ENCODE results near the gene EPSTI1. TPM values are rescaled to one million over a fixed set of nuclear protein-coding genes. Genes with fewer than 3 reads are reported as not detected.

Gene EPSTI1
- total RNA-seq, 1 donor from 2014 or later, result not detected

- Mint-ChIP-seq H3K4me3 (no peak overlapping the region), H3K36me3 (ENCODE audit: low read depth) (no peaks in the 10 kb centered on the region), H3K9me3 (peaks cover 5% of the 10 kb centered on the region), H3K27me3 (ENCODE audit: low read depth) (peaks cover 2% of the 10 kb centered on the region), H3K4me1 (no peaks in the 10 kb centered on the region), H3K27ac (ENCODE audit: unreplicated experiment) (no peak overlapping the region)
- TF ChIP-seq, protein P1, sequence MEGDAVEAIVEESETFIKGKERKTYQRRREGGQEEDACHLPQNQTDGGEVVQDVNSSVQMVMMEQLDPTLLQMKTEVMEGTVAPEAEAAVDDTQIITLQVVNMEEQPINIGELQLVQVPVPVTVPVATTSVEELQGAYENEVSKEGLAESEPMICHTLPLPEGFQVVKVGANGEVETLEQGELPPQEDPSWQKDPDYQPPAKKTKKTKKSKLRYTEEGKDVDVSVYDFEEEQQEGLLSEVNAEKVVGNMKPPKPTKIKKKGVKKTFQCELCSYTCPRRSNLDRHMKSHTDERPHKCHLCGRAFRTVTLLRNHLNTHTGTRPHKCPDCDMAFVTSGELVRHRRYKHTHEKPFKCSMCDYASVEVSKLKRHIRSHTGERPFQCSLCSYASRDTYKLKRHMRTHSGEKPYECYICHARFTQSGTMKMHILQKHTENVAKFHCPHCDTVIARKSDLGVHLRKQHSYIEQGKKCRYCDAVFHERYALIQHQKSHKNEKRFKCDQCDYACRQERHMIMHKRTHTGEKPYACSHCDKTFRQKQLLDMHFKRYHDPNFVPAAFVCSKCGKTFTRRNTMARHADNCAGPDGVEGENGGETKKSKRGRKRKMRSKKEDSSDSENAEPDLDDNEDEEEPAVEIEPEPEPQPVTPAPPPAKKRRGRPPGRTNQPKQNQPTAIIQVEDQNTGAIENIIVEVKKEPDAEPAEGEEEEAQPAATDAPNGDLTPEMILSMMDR (conservative IDR thresholded peaks at IDR 0.05), result no peak
- DNase-seq (ENCODE audit: low read depth, low spot score), result no peak
Measured at GRCh38 chr13:42929886-42930535, 62.0 kb downstream of the EPSTI1 start.

DNA sequence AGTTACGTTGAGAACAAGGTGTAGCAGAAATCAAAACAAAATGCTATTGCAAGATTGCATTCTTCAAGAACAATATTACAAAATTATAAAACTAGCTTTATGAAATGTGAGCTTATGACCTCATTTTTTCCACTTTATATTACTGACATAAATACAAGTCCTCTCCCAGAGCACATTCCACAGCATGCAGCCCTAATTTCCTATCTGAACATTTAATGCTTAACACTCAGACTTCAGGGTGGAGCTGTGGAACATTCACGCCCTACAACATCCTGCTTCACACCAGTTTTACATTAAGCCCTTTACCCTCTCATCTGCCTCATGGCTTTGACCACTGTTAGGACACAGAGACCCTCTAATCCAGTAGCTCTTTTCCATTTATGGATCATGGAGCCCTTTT is 65.5 kb downstream of the EPSTI1 start:
- Mint-ChIP-seq H3K4me3 (no peak overlapping the region), H3K27ac (ENCODE audit: unreplicated experiment) (no peak overlapping the region)
- TF ChIP-seq, protein P1 (conservative IDR thresholded peaks at IDR 0.05), result no peak

DNA sequence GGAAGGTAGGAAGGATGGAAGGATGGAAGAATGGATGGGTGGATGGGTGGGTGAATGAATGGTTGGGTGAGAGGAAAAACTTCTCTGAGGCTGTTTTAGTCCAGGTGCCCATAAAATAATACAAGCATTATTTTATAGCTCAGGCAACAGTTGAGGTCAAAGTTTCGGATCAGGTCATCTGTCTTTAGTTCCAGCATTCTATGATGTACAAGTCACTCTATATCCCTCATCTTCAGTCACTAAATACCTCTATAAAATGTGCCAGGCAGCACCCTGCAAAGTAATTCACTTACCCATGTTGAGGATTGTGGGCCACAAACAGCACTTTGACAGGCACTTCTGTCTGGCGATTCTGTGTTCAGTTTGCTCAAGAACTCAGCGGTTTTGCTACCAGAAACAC is 66.0 kb downstream of the EPSTI1 start:
- H3K36me3 Mint-ChIP-seq (ENCODE audit: low read depth), result no peaks in the 10 kb centered on the region
- no peak overlapping the region for H3K4me3 Mint-ChIP-seq
- no peaks in the 10 kb centered on the region for H3K27me3 Mint-ChIP-seq (ENCODE audit: low read depth)
- H3K27ac Mint-ChIP-seq (ENCODE audit: unreplicated experiment), result no peak overlapping the region
- DNase-seq (ENCODE audit: low read depth, low spot score), result no peak
- TF ChIP-seq, protein P1 (conservative IDR thresholded peaks at IDR 0.05), result no peak
- peaks cover 5% of the 10 kb centered on the region for H3K9me3 Mint-ChIP-seq
- H3K4me1 Mint-ChIP-seq, result no peaks in the 10 kb centered on the region

More for the DNA sequence above, 65.5 kb downstream of the EPSTI1 start:
- peaks cover 5% of the 10 kb centered on the region for H3K9me3 Mint-ChIP-seq
- H3K27me3 Mint-ChIP-seq (ENCODE audit: low read depth), result no peaks in the 10 kb centered on the region
- H3K36me3 Mint-ChIP-seq (ENCODE audit: low read depth), result no peaks in the 10 kb centered on the region
- H3K4me1 Mint-ChIP-seq, result no peaks in the 10 kb centered on the region
- no peak for DNase-seq (ENCODE audit: low read depth, low spot score)

DNA sequence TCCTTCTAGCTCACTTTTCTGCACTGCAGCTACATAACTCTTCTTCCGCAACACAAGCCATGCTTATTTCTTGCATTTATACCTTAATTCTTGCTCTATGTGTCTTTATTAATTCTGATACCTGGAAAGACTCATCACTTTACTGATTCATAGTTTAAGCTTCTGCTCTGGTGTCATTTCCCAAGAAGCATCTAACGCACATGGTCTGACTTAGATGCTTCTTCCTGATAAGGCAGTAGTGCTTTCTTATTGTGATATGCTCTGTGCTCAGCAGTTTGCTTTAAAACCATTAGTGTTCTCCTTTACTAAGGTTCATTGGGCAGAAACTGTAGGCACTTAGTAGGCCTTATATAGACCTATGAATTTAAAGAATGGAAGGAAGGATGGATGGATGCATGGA is 66.4 kb downstream of the EPSTI1 start:
- Mint-ChIP-seq H3K9me3 (peaks cover 5% of the 10 kb centered on the region), H3K4me3 (no peak overlapping the region)

GRCh38 chr13:42924344-42924743 is 67.7 kb downstream of the EPSTI1 start:
- no peaks in the 10 kb centered on the region for H3K27me3 Mint-ChIP-seq (ENCODE audit: low read depth)
- peaks cover 4% of the 10 kb centered on the region for H3K9me3 Mint-ChIP-seq
- H3K4me1 Mint-ChIP-seq, result no peaks in the 10 kb centered on the region
- H3K36me3 Mint-ChIP-seq (ENCODE audit: low read depth), result no peaks in the 10 kb centered on the region
- no peak overlapping the region for H3K27ac Mint-ChIP-seq (ENCODE audit: unreplicated experiment)
- DNase-seq (ENCODE audit: low read depth, low spot score), result no peak
- TF ChIP-seq, protein P1 (conservative IDR thresholded peaks at IDR 0.05), result no peak
- no peak overlapping the region for H3K4me3 Mint-ChIP-seq

More for the DNA sequence above, 66.4 kb downstream of the EPSTI1 start:
- Mint-ChIP-seq H3K27ac (ENCODE audit: unreplicated experiment) (no peak overlapping the region), H3K36me3 (ENCODE audit: low read depth) (no peaks in the 10 kb centered on the region), H3K4me1 (no peaks in the 10 kb centered on the region), H3K27me3 (ENCODE audit: low read depth) (no peaks in the 10 kb centered on the region)
- TF ChIP-seq, protein P1 (conservative IDR thresholded peaks at IDR 0.05), result no peak
- DNase-seq (ENCODE audit: low read depth, low spot score), result no peak
